GM18873 (cell line): ENCODE measurements around the gene IGSF21.

ENCODE experiments used
- ATAC-seq: cut with Tn5 transposase; IDR thresholded peaks from one replicate; pipeline ENCODE4 v1.9.1; 2021; ENCODE audit warnings: mild to moderate bottlenecking, moderate library complexity, moderate number of reproducible peaks; ENCODE audit not compliant: unreplicated experiment, low FRiP score

The IGSF21 gene

GRCh38 chr1:18247151-18247550 lies 139.6 kb downstream of the IGSF21 start:
- no peak for ATAC-seq

- no peak for ATAC-seq
Measured at GRCh38 chr1:18249631-18250030, 142.0 kb downstream of the IGSF21 start.

- no peak for ATAC-seq
Measured at GRCh38 chr1:18253093-18253492, 145.5 kb downstream of the IGSF21 start.

GRCh38 chr1:18256282-18257235 lies 149.0 kb downstream of the IGSF21 start:
- no peak for ATAC-seq

GRCh38 chr1:18257778-18258177 lies 150.2 kb downstream of the IGSF21 start:
- no peak for ATAC-seq

- no peak for ATAC-seq
Measured at GRCh38 chr1:18261891-18262290, 154.3 kb downstream of the IGSF21 start.

GRCh38 chr1:18262726-18263125 lies 155.1 kb downstream of the IGSF21 start:
- ATAC-seq, result no peak

GRCh38 chr1:18263547-18264120 lies 156.0 kb downstream of the IGSF21 start:
- no peak for ATAC-seq

GRCh38 chr1:18264450-18265039 lies 156.9 kb downstream of the IGSF21 start:
- ATAC-seq, result no peak

GRCh38 chr1:18265641-18266040 lies 158.0 kb downstream of the IGSF21 start:
- ATAC-seq, result no peak

GRCh38 chr1:18266391-18266790 lies 158.8 kb downstream of the IGSF21 start:
- ATAC-seq, result no peak

- ATAC-seq, result no peak
Measured at GRCh38 chr1:18271336-18271735, 163.7 kb downstream of the IGSF21 start.

GRCh38 chr1:18278946-18279345 lies 171.3 kb downstream of the IGSF21 start:
- ATAC-seq, result no peak

GRCh38 chr1:18279351-18280074 lies 171.9 kb downstream of the IGSF21 start:
- no peak for ATAC-seq

GRCh38 chr1:18280956-18281355 lies 173.4 kb downstream of the IGSF21 start:
- no peak for ATAC-seq

- no peak for ATAC-seq
Measured at GRCh38 chr1:18282851-18283600, 175.4 kb downstream of the IGSF21 start.

- ATAC-seq, result no peak
Measured at GRCh38 chr1:18283601-18284385, 176.2 kb downstream of the IGSF21 start.

GRCh38 chr1:18284805-18285537 lies 177.4 kb downstream of the IGSF21 start:
- no peak for ATAC-seq

- no peak for ATAC-seq
Measured at GRCh38 chr1:18285538-18285924, 177.9 kb downstream of the IGSF21 start.
